ENCODE measurements around the gene TRERF1.
A peak's percentile ranks its signal among the peaks of the same experiment; 100 is the strongest.

Gene TRERF1

GRCh38 chr6:42313038-42313437, 138.7 kb downstream of the TRERF1 start:
- FAIRE-seq (no peak), DNase-seq (ENCODE audit: low spot score) (no peak)

- no peak for FAIRE-seq
- no peak for DNase-seq (ENCODE audit: low spot score)
Observed at GRCh38 chr6:42307141-42307470, 144.6 kb downstream of the TRERF1 start.

GRCh38 chr6:42306439-42307140, 145.1 kb downstream of the TRERF1 start:
- no peak for DNase-seq (ENCODE audit: low spot score)
- no peak for FAIRE-seq

GRCh38 chr6:42304053-42304712, 147.5 kb downstream of the TRERF1 start:
- DNase-seq (ENCODE audit: low spot score) (no peak), FAIRE-seq (no peak)

- no peak for FAIRE-seq
Observed at GRCh38 chr6:42302411-42302810, 149.3 kb downstream of the TRERF1 start.

GRCh38 chr6:42301986-42302385, 149.7 kb downstream of the TRERF1 start:
- no peak for FAIRE-seq
- no peak for DNase-seq (ENCODE audit: low spot score)

More at GRCh38 chr6:42302411-42302810, 149.3 kb downstream of the TRERF1 start:
- DNase-seq (ENCODE audit: low spot score), result no peak

GRCh38 chr6:42300701-42301100, 151.0 kb downstream of the TRERF1 start:
- DNase-seq (ENCODE audit: low spot score) (peak; percentile 6), FAIRE-seq (no peak)

- FAIRE-seq, result no peak
- no peak for DNase-seq (ENCODE audit: low spot score)
Observed at GRCh38 chr6:42300185-42300584, 151.5 kb downstream of the TRERF1 start.

GRCh38 chr6:42297661-42298060, 154.1 kb downstream of the TRERF1 start:
- no peak for DNase-seq (ENCODE audit: low spot score)
- FAIRE-seq, result no peak

GRCh38 chr6:42296614-42297013, 155.1 kb downstream of the TRERF1 start:
- DNase-seq (ENCODE audit: low spot score) (no peak), FAIRE-seq (no peak)

GRCh38 chr6:42295677-42296076, 156.0 kb downstream of the TRERF1 start:
- DNase-seq (ENCODE audit: low spot score), result no peak
- FAIRE-seq, result no peak

GRCh38 chr6:42295181-42295580, 156.5 kb downstream of the TRERF1 start:
- FAIRE-seq, result no peak
- no peak for DNase-seq (ENCODE audit: low spot score)

- peak; percentile 72 for FAIRE-seq
- DNase-seq (ENCODE audit: low spot score), result peak; percentile 77
Observed at GRCh38 chr6:42294759-42295158, 157.0 kb downstream of the TRERF1 start.

- DNase-seq (ENCODE audit: low spot score), result no peak
- no peak for FAIRE-seq
Observed at GRCh38 chr6:42293386-42293977, 158.2 kb downstream of the TRERF1 start.

GRCh38 chr6:42292004-42292740, 159.6 kb downstream of the TRERF1 start:
- peak; percentile 9 for DNase-seq (ENCODE audit: low spot score)
- FAIRE-seq, result no peak

- DNase-seq (ENCODE audit: low spot score) (no peak), FAIRE-seq (no peak)
Observed at GRCh38 chr6:42287756-42288155, 164.0 kb downstream of the TRERF1 start.

GRCh38 chr6:42281570-42281969, 170.2 kb downstream of the TRERF1 start:
- FAIRE-seq, result no peak

GRCh38 chr6:42280966-42281533, 170.7 kb downstream of the TRERF1 start:
- no peak for DNase-seq (ENCODE audit: low spot score)
- no peak for FAIRE-seq

More at GRCh38 chr6:42281570-42281969, 170.2 kb downstream of the TRERF1 start:
- no peak for DNase-seq (ENCODE audit: low spot score)

GRCh38 chr6:42279966-42280629, 171.6 kb downstream of the TRERF1 start:
- DNase-seq (ENCODE audit: low spot score), result no peak
- no peak for FAIRE-seq

- FAIRE-seq, result no peak
- DNase-seq (ENCODE audit: low spot score), result no peak
Observed at GRCh38 chr6:42279144-42279781, 172.5 kb downstream of the TRERF1 start.
